Stimulated activated CD4-positive, alpha-beta T cell treated with anti-CD3 and anti-CD28 coated beads, Interleukin-4, amount 100 ng/mL, for 1 hour (primary cell): ENCODE results near the gene MICA.
A peak's percentile ranks its signal among the peaks of the same experiment; 100 is the strongest.
"Not testable (repeated sequence)": the region's sequence is repeated elsewhere in the genome, so short reads cannot be mapped to it uniquely, and the experiment has no call there.

ENCODE experiments used
- DNase-seq: peaks from one replicate; pipeline ENCODE4 v3.0.0-alpha.2; 2020

Gene MICA

DNA sequence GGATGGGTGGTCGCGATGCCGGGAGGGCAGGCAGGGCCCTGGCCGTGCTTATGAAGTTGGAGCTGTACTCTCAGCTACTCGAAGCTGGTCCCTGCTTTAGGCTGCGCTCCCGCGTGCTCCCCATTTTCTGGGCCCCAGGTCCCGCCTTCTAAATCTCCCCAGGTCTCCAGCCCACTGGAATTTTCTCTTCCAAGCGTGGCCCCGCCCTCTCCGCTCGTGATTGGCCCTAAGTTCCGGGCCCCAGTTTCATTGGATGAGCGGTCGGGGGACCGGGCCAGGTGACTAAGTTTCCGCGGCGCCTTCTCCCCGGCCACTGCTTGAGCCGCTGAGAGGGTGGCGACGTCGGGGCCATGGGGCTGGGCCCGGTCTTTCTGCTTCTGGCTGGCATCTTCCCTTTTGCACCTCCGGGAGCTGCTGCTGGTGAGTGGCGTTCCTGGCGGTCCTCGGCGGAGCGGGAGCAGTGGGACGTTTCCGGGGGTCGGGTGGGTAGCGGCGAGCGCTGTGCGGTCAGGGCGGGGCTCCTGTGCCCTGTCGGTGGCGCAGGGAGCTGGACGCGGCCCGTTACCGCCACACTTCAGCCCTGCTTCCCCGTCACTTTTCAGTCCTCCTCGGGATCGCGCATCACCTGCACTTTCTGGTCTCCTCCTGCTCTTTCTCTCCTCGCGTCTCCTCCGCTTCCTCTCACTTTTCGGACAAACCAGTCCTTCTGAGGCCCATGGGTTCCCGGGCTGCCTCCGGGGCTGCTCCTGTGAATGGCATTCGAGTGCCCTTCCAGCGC, at the start of gene MICA:
Gene MICA, plus strand, starts transcription at position 313 of the 778 bp plus-strand sequence. Its CDS starts 38 bp downstream, at position 351.
- peak; percentile 74 for DNase-seq

DNA sequence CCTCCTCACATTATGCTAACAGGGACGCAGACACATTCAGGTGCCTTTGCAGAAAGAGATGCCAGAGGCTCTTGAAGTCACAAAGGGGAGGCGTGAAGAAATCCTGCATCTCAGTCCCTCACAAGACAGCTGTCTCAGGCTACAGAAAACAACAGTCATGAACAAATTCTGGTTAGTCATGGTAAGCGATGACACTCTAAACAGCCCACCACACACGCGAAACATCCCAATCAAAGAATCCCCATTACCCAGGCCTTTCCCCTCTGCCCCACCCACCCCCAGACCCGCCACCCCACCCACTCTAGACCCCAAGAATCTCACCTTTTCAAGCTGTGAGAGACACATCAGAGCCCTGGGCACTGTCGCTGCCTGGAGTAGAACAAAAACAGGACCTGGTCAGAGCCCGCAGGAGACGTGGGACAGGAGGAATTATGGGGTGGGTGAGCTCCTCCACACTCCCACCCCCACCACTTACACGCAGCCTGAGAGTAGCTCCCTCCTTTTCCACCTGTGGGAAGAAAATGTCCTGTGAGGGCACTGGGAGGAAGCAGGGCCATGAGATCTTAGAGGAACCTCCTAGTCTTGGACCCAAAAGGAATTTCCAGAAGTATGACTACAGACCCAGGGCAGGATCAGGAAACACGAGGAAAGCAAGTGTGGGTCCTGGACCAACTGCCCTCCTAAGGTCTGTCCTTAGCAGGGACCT, 49.1 kb upstream of the MICA start:
- DNase-seq = peak; percentile 18

DNA sequence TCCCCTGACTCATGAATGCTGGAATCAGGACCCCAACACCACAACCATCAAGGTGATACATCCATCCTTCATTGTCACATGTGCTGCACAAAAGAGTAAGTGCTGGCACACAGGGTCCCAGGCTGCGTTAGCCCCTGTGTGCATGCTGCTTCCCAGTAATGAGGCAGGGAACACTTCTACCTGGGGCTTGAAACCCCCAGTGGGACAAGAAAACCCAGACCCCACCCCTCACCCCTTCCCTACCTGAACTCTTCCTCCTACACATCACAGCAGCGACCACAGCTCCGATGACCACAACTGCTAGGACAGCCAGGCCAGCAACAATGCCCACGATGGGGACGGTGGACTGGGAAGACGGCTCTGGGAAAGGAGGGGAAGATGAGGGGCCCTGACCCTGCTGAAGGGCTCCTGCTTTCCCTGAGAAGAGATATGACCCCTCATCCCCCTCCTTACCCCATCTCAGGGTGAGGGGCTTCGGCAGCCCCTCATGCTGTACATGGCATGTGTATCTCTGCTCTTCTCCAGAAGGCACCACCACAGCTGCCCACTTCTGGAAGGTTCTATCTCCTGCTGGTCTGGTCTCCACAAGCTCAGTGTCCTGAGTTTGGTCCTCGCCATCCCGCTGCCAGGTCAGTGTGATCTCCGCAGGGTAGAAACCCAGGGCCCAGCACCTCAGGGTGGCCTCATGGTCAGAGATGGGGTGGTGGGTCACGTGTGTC, 48.4 kb upstream of the MICA start:
- no peak for DNase-seq

DNA sequence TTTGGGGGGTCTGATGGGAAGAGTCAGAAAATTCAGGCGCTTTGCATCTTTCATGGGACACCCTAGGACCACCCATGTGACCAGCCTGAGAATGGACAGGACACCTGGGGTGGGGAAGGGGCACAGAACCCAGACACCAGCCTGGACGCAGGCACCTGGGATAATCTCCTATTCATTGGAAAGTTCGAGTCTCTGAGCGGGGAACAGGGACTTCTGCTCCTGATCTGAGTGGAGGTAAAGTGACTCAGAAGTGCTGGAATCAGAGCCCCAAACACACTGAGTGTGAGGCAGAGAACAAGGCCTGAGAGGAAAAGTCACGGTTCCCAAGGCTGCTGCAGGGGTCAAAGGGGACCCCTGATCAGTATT, 47.8 kb upstream of the MICA start:
- DNase-seq = no peak

DNA sequence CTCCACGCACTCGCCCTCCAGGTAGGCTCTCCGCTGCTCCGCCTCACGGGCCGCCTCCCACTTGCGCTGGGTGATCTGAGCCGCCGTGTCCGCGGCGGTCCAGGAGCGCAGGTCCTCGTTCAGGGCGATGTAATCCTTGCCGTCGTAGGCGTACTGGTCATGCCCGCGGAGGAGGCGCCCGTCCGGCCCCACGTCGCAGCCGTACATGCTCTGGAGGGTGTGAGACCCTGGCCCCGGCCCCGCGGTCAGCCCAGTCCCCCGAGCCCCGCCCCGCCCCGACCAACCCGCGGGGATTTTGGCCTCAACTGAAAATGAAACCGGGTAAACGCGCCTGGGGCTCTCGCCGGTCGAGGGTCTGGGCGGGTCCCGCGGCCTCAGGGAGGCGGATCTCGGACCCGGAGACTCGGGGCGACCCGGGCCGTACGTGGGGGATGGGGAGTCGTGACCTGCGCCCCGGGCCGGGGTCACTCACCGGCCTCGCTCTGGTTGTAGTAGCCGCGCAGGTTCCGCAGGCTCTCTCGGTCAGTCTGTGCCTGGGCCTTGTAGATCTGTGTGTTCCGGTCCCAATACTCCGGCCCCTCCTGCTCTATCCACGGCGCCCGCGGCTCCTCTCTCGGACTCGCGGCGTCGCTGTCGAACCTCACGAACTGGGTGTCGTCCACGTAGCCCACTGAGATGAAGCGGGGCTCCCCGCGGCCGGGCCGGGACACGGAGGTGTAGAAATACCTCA, 47.0 kb upstream of the MICA start:
- DNase-seq = peak; percentile 48

DNA sequence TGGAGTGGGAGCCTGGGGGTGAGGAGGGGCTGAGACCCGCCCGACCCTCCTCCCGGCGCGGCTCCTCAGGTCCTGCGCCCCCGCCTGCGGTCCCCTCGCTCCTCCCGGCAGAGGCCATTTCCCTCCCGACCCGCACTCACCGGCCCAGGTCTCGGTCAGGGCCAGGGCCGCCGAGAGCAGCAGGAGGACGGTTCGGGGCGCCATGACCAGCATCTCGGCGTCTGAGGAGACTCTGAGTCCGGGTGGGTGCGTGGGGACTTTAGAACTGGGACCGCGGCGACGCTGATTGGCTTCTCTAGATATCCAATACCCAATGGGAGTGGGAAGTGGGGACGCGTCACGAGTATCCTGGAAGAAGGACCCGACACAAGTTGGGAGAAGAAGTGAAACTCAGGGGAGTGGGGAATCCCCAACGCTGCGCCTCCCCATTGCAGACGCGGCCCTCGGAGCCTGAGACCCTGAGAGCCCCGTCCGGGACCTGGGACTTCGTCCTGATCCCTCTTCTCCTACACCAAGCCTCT, 46.4 kb upstream of the MICA start, which contains the start of gene HLA-B:
Gene HLA-B, minus strand, starts transcription at position 234 of the 521 bp plus-strand sequence. Its CDS starts 21 bp downstream, at position 213.
- DNase-seq = peak; percentile 74

DNA sequence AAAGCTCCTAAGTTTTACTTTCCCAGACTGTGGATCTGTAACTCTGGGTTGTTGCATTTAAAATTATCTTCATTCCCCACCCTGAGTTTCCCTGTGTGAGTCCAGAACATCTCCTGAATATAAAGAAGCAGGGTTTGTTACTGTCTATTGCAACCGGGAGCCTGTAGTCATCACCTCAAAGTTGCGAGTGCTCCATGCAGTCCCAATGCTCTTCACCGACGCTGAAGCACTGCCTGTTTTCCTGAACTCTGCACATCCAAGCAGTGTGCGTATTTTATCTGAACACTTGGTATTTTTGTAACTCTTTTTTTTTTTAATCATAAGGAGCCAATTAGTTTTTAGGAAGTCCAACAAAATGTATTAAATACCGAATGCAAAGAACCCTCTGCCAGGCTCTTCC, 45.5 kb upstream of the MICA start:
- DNase-seq = no peak

DNA sequence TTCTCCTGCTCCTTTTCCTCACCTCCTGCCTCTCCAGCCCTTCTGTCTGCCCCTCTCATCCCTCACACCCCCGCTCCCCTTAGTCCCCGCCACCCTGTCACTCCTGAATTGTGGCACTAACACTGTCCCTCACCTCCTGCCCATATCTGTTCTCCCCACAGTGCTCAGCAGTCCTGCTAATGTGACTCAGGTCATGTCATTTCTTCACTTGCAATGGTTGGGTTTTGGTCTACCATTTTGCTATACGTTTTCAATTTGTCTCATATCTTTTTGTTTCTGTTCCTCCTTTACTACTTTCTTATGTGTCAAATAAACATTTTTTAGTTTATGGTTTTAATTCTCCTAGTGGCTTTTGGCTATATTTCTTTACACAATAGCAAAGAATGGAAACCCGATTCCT, 45.1 kb upstream of the MICA start:
- no peak for DNase-seq

DNA sequence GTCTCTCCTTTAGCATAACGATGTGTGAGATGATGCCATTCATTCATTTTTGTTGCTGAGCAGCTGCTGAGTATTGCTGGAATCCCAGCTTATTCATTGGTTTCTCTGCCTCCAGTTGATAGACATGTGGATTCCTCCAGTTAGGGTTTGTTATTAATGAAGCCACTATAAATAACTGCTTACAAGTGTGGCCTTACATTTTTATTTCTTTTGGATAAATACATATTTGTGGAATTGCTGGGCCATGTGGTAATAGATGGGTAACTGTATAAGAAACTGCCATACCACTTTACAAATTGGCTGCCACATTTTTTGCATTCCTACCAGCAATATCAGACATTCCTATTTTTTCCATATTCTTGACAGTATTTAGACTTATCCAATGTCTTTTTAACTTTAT, 43.8 kb upstream of the MICA start:
- DNase-seq = no peak

DNA sequence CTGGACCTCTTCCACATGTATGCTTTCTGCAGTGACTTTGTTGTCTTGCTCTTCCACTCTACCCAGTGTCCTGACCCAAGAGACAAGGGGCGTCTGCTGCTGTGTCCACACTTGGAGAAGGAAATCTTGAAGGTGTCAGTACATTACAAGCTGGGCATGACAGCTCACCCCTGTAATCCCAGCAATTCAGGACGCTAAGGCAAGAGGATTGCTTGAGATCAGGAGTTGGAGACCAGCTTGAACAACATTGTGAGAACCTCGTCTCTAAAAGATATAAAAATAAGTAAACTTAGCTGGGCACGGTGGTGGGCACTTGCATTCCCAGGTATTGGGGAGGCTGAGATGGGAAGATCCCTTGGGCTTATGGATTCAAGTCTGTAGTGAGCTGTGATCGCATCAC, 40.6 kb upstream of the MICA start:
- DNase-seq = no peak

DNA sequence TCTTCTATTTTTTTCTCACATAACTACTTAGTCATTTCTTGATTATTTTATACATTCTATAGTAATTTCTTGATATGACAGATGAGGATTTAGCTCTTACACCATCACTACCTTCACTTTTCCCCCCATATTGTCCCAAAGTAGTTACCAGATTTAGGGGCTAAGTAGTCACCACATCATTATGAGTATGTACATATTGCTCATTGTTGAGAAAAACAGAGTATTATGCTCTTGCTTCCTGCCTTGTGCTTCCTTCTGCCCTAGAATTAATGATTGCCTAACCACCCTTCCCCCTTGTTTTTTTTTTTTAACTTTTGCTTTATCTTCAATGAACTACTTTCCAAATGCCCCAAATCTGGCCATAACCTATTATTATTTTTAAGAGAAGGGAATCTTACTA, 39.6 kb upstream of the MICA start:
- no peak for DNase-seq

DNA sequence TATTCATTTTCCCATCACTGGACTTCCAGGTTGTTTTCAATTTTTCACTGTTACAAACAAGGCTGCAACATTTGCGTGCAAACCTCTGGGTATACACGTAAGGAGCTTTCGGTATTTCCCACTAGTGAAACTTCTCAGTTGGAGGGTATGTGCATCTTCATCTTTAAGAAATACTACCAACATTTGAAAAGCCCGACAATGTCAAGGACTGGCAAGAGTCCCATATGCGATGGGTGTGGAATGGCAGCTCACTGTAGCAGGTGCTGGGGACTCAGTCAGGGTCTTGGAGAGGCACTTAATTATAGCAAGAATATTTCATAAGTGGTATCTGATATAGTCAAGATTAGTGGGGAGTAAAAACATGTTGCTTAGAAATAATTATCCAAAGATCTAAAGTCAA, 37.5 kb upstream of the MICA start:
- no peak for DNase-seq

DNA sequence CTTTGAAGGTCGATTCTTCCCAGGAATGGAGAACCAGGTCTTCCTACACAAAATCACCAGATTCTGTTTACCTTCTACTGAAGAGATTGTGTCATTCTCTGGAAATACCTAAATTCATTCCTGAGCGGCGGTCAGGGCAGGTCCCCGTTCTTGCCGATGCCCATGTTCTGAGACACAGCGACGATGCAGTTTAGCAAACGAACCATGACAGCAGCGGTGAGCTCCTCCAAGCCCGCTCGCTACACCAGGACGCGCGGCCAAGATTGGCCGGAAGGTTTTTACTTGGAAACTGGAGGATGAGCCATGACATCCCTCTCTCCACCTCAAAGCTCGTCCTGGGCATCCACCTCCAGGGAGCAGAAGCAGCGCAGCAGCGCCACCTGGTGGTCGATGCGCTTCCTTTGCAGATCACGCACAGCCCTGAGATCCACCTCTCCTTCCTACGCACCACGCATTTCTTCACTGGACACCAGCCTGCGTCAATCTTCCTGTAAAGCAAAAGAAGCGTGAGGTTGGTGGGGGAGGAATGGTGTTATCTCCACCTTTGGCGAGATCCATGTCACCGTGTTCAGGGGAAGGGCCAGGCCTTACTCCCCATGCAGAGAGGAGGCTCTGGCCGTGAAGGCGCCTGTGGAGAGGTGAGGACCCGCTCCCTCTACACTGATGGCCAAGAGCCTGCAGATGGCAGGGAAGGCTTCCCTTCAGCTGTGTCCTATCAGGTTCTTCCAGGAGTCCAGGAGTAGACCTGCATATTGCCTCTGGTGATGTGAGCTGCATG, 36.5 kb upstream of the MICA start:
- peak; percentile 90 for DNase-seq

DNA sequence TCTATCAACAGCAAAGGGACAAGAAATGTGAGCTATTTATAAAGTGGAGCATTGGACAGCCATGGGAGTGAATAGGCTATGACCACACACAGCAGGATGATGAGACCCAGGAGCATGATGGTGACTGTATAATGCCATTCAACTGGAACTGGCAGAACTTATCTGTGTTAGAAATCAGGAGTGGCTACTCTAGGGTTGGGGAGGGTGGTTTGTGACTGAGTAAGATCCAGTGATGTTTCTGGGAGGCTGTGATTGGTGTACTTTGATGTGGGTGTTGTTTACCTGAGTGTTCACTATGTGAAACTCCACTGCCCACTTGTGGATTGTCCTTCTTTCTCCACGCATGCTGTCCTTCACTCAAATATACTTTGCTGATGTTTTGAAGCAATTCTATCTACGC, 34.9 kb upstream of the MICA start:
- DNase-seq = no peak

DNA sequence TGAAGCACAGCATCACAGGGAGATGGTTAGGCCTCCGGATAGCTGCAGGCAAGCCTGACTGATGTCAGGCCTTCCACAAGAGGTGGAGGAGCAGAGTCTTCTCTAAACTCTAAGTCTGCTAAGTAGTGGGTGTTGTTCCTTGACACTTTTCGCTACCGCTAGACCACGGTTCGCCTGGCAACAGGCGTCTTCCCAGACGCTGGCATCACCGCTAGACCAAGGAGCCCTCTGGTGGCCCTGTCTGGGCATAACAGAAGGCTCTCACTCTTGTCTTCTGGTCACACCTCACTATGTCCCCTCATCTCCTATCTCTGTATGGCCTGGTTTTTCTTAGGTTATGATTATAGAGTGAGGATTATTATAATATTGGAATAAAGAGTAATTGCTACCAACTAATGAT, 29.3 kb upstream of the MICA start:
- DNase-seq = not testable (repeated sequence)

DNA sequence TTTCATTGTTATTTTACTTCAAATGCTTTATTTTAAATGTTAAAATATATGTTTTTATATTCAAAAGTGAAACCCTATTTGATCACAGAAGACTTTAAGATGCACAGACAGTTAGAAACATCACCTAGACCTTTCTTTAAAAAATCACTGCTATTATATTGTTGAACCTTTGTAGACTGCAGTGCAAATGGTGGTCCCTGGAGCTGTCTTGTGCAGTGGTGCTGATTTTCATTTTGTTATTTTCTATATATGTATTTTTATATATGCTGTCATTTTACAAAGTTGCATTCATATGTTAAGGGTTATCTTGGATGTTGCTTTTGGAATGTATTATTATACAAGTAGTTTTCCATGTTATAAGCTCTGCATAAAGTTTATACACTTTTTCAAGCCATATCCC, 27.7 kb upstream of the MICA start:
- DNase-seq = no peak

DNA sequence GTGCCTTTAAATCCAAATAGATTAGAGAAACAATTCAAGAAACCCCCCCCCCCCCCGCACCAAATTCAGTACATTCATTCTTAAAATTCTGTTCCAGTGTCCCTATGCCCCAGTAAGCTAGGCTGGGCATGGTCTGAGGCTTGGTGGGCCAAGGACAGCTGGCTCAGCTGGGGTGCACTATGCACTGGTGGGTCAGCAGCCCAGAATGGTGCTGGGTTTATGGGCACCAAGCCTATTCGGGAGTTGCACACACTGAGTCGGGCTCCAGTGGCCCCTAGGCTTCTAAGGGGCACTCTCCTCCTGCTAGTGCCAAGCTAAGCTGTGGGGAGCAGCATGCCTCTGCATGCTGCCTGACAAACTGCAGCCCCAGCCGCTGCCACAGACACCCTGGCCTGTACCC, 26.4 kb upstream of the MICA start:
- DNase-seq = no peak

DNA sequence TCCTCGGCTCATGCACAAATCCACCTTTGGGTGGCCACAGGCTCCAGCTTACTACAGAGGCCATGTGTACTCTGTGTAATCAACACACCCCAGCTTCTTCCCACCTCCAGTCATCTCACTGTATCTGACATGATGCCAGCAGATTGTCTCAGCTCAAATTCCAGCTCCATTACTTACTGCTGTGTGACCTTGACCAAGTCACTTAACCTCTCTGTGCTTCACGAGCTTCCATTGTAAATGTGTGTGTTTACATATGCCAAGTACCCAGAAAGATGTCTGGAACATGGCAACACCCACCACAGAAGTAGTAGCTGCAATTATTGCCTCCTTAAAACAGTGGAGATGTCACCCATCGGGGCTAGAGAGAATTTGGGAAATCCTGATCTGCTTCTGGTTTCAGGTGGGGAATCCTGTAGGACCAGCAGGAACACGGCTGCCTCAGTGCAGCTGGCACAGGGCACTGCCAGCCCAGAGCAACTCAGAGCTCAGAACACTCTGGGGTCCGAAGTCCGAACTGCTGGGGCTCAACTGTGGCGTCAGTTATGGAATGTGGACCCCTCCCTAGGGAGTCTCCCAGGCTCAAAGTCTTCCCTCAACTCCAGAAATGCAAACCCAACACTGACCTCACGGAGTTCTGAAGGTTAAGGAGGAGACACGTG, 25.2 kb upstream of the MICA start:
- no peak for DNase-seq

DNA sequence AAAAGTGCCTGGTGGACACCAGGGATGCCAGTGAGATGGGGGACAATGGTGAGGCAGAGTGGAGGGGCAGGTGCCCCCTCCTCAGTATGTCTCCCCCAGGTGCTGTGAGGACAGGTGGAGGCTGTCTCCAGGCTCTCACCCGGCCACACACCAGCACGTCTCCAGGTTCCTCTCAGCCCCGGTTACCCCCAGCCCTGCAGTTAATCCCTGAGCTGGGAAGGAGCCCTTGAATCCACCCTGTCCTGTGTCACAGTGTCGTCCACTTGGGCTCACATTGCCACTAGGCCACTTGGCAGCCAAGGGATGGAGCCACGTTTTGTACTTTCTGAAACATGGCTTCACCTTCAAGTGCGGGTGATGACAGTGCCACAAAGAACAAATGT, 24.7 kb upstream of the MICA start:
- DNase-seq = no peak

DNA sequence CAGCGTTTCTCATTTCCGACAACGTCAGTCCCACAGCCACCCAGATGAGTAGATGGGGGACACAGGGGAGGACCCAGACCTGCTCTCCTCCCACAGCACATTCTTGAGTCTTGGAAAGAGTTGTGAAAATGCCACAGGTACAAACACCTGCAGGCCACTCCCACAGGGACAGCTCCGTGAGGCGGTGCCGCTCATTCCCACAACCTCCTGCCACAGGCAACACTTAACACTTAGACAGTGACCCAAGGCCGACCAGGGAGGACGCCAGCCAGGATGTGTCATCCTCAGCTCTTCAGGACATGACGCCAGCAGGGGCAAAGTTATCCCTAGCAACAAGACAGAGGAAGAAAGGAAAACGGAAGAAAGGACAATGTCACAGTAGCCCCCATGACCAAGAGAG, 23.5 kb upstream of the MICA start:
- no peak for DNase-seq

DNA sequence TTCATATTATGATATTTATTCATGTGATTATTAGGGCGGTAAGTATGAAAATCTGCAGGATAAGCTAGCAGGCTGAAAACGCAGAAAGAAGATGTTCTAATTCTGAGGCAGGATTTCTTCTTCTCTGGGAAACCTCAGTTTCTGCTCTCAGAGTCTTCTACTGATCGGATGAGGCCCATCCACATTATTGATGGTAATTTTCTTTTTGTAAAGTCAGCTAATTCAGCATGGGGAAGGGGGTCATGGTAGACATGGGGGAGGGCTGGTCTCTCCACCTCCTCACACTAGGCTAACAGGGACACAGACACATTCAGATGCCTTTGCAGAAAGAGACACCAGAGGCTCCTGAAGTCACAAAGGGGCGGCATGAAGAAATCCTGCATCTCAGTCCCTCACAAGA, 21.7 kb upstream of the MICA start:
- no peak for DNase-seq

DNA sequence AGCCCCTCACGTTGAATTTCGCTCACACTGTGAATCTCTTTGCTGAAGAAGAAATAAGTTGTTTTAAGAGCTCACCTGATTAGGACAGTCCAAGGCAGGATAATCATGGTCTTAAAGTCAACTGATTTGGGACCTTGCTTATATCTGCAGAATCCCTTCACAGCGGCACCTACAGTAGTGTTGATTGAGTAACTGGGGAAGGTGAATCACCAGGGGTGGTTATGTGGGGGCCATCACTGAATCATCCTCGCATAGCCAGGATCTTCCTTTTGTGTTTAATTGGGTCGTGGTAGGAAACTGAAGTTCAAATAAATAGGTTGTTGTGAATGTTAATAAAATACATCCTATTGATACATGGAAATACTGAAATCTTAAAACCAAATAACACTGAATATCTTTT, 20.2 kb upstream of the MICA start:
- no peak for DNase-seq
